ENCODE results near the gene CDH22. TPM values are rescaled to one million over a fixed set of nuclear protein-coding genes. Genes with fewer than 3 reads are reported as not detected.

The CDH22 gene
- total RNA-seq, 2 experiments from 2014 or later: not detected

DNA sequence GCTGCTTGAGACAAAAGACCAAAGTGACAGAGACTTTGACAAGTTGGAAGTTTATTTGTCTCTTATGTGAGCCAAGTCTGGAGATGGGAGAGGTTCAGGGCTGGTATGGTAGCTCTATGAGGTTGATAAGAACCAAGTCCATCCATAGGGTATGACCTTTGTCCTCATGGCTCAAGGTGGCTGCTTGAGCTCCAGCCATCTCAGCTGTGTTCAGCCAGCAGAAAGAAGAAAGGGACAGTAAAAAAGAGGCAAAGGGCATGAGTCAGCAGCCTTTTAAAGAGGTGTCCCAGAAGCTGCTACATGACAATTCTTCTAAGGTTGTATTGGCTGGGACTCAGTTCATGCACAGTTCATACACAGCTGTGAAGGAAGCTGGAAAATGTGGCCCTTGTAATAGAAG, 141.2 kb downstream of the CDH22 start:
- H3K36me3 Mint-ChIP-seq (ENCODE audit: low read depth): no peaks in the 10 kb centered on the region
- intact Hi-C loops (cut with DNase I, micrococcal nuclease): no loop called here
- H3K9me3 Mint-ChIP-seq (ENCODE audit: low read depth): no peaks in the 10 kb centered on the region
- ATAC-seq: no peak
- H3K4me3 Mint-ChIP-seq: no peak overlapping the region
- no peak for DNase-seq
- ChIA-PET CTCF (interaction anchor here (0.8 to 2.7 kb wide), 3 partner anchors 8 to 145 kb away, joined by 4 to 11 read pairs (median 4); no protein-coding TSS in a partner anchor), POLR2A (no interaction called here)
- peaks cover 22% of the 10 kb centered on the region for H3K27me3 Mint-ChIP-seq
- no peaks in the 10 kb centered on the region for H3K4me1 Mint-ChIP-seq
- H3K27ac Mint-ChIP-seq: no peak overlapping the region

DNA sequence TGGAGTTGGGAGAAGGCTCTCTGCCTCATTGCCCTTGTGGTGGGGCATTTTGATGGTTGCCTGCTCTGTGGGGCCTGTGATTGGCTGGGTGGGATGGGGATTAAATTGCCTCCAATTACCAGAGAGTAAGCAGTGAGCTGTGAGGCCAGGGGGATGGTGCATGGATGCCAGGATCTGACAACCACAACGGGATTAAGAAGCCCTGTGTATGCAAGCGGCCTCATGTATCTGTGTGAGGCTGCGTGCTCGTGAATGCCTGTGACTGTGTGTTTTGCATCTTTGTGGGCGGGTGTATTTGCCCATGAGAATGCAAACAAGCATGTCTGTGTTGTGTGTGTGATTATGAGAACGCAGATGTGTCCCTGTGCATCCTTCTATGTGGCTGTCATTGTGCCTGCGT, 144.0 kb downstream of the CDH22 start:
- Mint-ChIP-seq H3K27me3 (peaks cover 15% of the 10 kb centered on the region), H3K36me3 (ENCODE audit: low read depth) (no peaks in the 10 kb centered on the region), H3K27ac (no peak overlapping the region), H3K4me3 (no peak overlapping the region), H3K9me3 (ENCODE audit: low read depth) (no peaks in the 10 kb centered on the region), H3K4me1 (no peaks in the 10 kb centered on the region)
- DNase-seq: no peak
- CTCF ChIA-PET: no interaction called here
- intact Hi-C loops (cut with DNase I, micrococcal nuclease): no loop called here
- POLR2A ChIA-PET: no interaction called here
- ATAC-seq: no peak

DNA sequence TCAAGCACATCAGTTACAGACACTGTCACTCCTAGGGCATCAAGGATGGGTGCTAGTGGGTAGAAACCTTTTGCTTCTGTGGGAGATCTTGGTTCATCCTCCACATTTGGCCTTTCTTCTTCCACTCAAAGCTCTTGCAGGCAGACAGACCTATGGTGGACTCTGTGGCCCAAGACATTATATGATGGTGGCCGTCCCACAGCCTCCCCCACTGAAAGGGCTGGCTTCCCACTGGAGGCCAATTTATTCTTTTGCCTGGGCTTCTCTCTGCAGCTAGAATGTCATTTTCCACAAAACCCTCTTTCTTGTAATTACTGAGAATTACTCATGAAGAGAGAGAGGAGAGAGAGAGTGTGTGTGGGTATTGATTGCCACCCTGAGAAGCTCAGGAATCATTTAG, 146.4 kb downstream of the CDH22 start:
- intact Hi-C loops (cut with DNase I, micrococcal nuclease): no loop called here
- peaks cover 10% of the 10 kb centered on the region for H3K27me3 Mint-ChIP-seq
- H3K27ac Mint-ChIP-seq: no peak overlapping the region
- POLR2A ChIA-PET: no interaction called here
- no peaks in the 10 kb centered on the region for H3K36me3 Mint-ChIP-seq (ENCODE audit: low read depth)
- CTCF ChIA-PET: interaction anchor here (0.8 to 1.6 kb wide), 2 partner anchors 10 to 13 kb away, joined by 5 to 7 read pairs; no protein-coding TSS in a partner anchor
- no peaks in the 10 kb centered on the region for H3K9me3 Mint-ChIP-seq (ENCODE audit: low read depth)
- DNase-seq (no peak), ATAC-seq (no peak)
- no peaks in the 10 kb centered on the region for H3K4me1 Mint-ChIP-seq
- H3K4me3 Mint-ChIP-seq: no peak overlapping the region

DNA sequence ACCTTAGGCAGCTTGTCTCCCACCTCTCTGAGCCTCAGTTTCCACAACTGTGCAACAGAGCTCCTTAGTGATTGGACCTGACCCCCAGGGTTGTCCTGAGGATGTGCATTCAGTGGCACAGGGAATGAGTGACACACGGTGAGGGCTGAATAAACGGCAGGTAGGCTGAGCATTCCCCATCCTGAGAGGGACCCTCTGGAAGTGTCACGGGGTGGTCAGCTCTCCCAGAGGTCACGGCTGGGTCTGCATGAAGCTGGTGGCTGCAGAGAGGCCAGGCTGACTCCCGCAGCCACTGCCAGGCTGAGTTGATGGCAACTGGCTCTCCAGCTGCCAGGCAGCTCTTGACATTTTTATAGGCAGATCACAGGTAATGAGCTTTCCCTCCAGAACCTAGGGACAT, 147.6 kb downstream of the CDH22 start:
- CTCF ChIA-PET: no interaction called here
- POLR2A ChIA-PET: no interaction called here
- Mint-ChIP-seq H3K4me3 (no peak overlapping the region), H3K36me3 (ENCODE audit: low read depth) (no peaks in the 10 kb centered on the region), H3K27me3 (peaks cover 10% of the 10 kb centered on the region), H3K9me3 (ENCODE audit: low read depth) (no peaks in the 10 kb centered on the region), H3K4me1 (no peaks in the 10 kb centered on the region), H3K27ac (no peak overlapping the region)
- ATAC-seq (no peak), DNase-seq (no peak)
- intact Hi-C loops (cut with DNase I, micrococcal nuclease): no loop called here

DNA sequence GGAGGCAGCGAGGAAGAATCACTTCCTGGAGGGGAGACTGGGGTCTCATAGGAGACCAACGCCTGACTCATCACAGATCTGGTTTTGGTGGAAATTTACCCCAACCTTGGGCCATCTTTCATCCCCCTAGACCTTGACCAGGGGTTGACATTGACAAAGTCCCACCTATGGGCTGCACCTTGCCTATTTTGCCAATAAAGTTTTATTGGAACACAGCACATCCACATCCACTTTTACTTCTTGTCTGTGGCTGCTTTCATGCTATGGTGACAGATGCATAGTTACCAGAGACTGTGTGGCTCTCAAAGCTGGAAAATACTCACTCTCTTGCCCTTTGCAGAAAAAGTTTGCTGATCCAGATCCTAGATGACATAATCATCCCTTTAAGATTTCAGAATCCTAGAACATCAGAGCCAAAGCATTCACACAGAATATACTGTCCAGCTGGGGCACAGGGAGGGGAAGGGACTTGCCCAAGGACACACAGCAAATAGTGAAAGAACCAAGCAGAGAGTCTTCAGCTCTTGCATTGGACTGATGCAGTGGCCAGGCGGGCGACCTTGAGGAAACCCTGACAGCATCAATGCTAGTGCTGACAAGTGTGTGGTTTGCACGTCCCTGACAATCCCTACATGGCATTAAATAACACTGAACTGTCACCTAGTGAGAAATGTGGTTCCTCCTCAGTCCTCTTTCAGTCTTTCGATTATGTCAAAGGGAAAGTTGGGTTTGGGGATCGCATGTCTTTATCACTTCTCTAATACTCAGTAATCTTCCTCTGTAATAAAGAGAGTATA, 149.0 kb downstream of the CDH22 start:
- no peaks in the 10 kb centered on the region for H3K9me3 Mint-ChIP-seq (ENCODE audit: low read depth)
- intact Hi-C loops (cut with DNase I, micrococcal nuclease): no loop called here
- no peak overlapping the region for H3K4me3 Mint-ChIP-seq
- H3K27me3 Mint-ChIP-seq: peaks cover 6% of the 10 kb centered on the region
- ATAC-seq (peak; percentile 26), DNase-seq (no peak)
- no peak overlapping the region for H3K27ac Mint-ChIP-seq
- POLR2A ChIA-PET: no interaction called here
- H3K36me3 Mint-ChIP-seq (ENCODE audit: low read depth): no peaks in the 10 kb centered on the region
- CTCF ChIA-PET: interaction anchor here (1.5 kb wide), 1 partner anchor 9 kb away, joined by 3 read pairs; no protein-coding TSS in a partner anchor
- H3K4me1 Mint-ChIP-seq: no peaks in the 10 kb centered on the region

DNA sequence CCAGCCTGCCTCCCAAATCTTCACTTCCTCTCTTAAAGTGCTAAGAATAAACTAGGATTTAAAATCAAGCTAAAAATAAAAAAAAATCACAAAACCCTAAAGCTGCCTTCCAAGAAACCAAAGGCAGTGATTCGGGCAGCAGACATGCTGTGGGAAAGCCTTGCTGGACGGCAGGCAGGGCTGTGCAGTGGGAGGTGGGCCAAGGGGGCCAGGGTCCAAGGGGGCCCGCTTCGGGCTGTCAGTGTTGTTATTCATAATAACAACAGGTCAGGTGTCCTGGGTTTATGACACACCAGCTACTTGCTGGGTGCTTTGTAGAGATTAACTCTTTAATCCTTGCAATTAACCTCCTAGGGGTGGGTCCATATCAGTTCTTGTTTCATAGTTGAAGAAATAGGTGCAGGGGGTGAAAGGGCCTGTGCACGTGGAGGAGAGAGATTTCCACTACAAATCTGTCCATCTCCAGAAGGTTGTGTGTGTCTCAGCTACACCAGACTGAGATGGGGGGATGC, 149.8 kb downstream of the CDH22 start:
- intact Hi-C loops (cut with DNase I, micrococcal nuclease): no loop called here
- H3K27ac Mint-ChIP-seq: no peak overlapping the region
- H3K4me1 Mint-ChIP-seq: no peaks in the 10 kb centered on the region
- H3K9me3 Mint-ChIP-seq (ENCODE audit: low read depth): no peaks in the 10 kb centered on the region
- no peak overlapping the region for H3K4me3 Mint-ChIP-seq
- H3K27me3 Mint-ChIP-seq: peaks cover 4% of the 10 kb centered on the region
- H3K36me3 Mint-ChIP-seq (ENCODE audit: low read depth): no peaks in the 10 kb centered on the region
- CTCF ChIA-PET: interaction anchor here (1.0 to 1.5 kb wide), 2 partner anchors 9 to 15 kb away, joined by 3 read pairs; no protein-coding TSS in a partner anchor
- DNase-seq (no peak), ATAC-seq (no peak)
- POLR2A ChIA-PET: no interaction called here

DNA sequence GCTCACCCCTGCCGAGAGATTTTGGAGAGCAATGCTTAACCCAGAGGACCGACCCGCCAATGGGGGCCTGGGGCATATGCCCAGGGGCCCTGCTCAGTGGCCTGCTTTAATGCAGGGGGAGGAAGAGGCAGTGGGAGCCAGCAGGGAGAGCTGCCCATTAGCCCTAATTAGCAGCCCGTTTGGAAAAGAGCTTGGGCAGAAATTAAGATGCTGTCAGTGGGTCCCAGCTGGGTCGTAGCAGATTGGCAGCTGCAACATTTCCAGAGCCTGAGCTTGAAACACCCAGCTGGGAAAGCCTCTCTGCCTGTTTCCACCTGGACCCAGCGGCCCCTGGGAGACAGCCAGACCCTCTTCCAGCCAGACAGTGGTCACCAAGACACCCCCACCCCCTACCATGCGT, 150.7 kb downstream of the CDH22 start:
- no peak overlapping the region for H3K4me3 Mint-ChIP-seq
- DNase-seq (no peak), ATAC-seq (no peak)
- intact Hi-C loops (cut with DNase I, micrococcal nuclease): no loop called here
- no peaks in the 10 kb centered on the region for H3K4me1 Mint-ChIP-seq
- no peaks in the 10 kb centered on the region for H3K9me3 Mint-ChIP-seq (ENCODE audit: low read depth)
- CTCF ChIA-PET: interaction anchor here (0.5 to 1.3 kb wide), 3 partner anchors 16 to 171 kb away, joined by 3 read pairs; no protein-coding TSS in a partner anchor
- POLR2A ChIA-PET: no interaction called here
- H3K27me3 Mint-ChIP-seq: peaks cover 2% of the 10 kb centered on the region
- no peaks in the 10 kb centered on the region for H3K36me3 Mint-ChIP-seq (ENCODE audit: low read depth)
- no peak overlapping the region for H3K27ac Mint-ChIP-seq

DNA sequence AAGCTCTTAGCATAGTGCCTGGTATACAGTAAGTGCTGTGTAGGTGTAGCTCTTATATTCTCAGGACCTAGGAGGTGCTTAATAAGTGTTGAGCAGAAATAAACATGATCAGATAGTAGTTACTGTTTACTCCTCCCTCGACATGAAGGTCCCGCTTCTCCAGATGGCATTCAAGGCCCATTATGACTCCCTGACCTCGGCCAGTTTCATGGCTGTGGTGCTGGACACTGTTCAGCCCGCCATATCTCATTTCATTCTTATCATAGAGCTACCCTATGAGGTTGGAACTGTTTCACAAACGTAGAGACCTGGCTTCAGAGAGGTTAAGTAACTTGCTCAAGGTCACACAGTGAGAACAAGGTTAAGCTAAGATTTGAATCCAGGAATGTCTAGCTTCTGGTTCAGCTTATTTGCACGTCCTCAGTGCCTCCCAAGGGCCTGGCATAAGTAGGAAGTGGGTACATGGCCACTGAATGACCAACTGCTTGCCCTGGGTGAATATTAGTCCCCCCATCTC, 151.2 kb downstream of the CDH22 start:
- H3K27me3 Mint-ChIP-seq: peaks cover 2% of the 10 kb centered on the region
- no peak overlapping the region for H3K27ac Mint-ChIP-seq
- intact Hi-C loops (cut with DNase I, micrococcal nuclease): no loop called here
- POLR2A ChIA-PET: no interaction called here
- no peaks in the 10 kb centered on the region for H3K36me3 Mint-ChIP-seq (ENCODE audit: low read depth)
- ATAC-seq (no peak), DNase-seq (no peak)
- H3K4me1 Mint-ChIP-seq: no peaks in the 10 kb centered on the region
- CTCF ChIA-PET: interaction anchor here (0.5 to 1.3 kb wide), 5 partner anchors 9 to 192 kb away, joined by 3 to 4 read pairs (median 3); no protein-coding TSS in a partner anchor
- no peaks in the 10 kb centered on the region for H3K9me3 Mint-ChIP-seq (ENCODE audit: low read depth)
- no peak overlapping the region for H3K4me3 Mint-ChIP-seq

DNA sequence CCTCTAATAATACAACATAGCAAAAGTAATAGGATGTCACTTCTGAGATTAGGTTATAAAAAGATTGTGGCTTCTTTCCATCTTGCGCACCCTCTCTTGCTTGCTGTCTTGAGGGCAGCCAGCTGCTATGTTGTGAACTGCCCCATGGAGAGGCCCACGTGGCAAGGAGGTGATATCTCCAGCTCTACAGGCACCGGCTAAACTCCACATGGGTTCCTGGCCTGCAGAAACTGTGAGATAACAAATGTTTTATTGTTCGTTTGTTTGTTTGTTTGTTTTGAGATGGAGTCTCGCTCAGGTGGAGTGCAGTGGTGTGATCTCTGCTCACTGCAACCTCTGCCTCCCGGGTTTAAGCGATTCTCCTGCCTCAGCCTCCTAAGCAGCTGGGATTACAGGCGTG, 152.2 kb downstream of the CDH22 start:
- POLR2A ChIA-PET: no interaction called here

DNA sequence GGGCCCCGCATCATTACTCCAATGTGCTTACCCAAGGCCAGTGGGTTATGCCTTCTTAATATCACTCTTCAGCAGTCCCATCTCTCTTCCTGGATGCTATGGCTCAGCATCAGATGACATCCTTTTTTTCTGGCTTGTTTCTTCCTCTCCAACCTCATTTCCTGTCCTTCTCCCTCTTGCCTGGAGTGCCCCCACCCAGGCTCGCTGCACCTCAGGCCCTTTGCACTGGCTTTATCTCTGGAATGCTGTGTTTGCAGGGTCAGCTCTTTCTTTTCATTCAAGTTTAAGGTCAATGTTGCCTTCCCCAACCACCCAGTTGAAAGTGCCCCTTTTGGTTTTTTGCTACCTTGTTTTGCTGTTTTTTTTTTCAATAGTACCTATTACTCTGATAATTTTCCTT, 153.5 kb downstream of the CDH22 start:
- H3K4me1 Mint-ChIP-seq: no peaks in the 10 kb centered on the region
- H3K4me3 Mint-ChIP-seq: no peak overlapping the region
- ChIA-PET CTCF (no interaction called here), POLR2A (interaction anchor here (0.6 to 0.7 kb wide), 2 partner anchors 11 to 165 kb away, joined by 6 to 7 read pairs; no protein-coding TSS in a partner anchor)
- DNase-seq (no peak), ATAC-seq (no peak)
- intact Hi-C loops (cut with DNase I, micrococcal nuclease): no loop called here
- H3K9me3 Mint-ChIP-seq (ENCODE audit: low read depth): no peaks in the 10 kb centered on the region
- H3K27ac Mint-ChIP-seq: no peak overlapping the region
- H3K27me3 Mint-ChIP-seq: peaks cover 2% of the 10 kb centered on the region
- no peaks in the 10 kb centered on the region for H3K36me3 Mint-ChIP-seq (ENCODE audit: low read depth)

More for the DNA sequence above, 152.2 kb downstream of the CDH22 start:
- no peak overlapping the region for H3K4me3 Mint-ChIP-seq
- intact Hi-C loops (cut with DNase I, micrococcal nuclease): no loop called here
- peaks cover 2% of the 10 kb centered on the region for H3K27me3 Mint-ChIP-seq
- no peaks in the 10 kb centered on the region for H3K36me3 Mint-ChIP-seq (ENCODE audit: low read depth)
- H3K27ac Mint-ChIP-seq: no peak overlapping the region
- no peak for DNase-seq
- no peaks in the 10 kb centered on the region for H3K4me1 Mint-ChIP-seq
- H3K9me3 Mint-ChIP-seq (ENCODE audit: low read depth): no peaks in the 10 kb centered on the region
- CTCF ChIA-PET: interaction anchor here (0.6 kb wide), 1 partner anchor 21 kb away, joined by 3 read pairs; no protein-coding TSS in a partner anchor
- ATAC-seq: no peak

DNA sequence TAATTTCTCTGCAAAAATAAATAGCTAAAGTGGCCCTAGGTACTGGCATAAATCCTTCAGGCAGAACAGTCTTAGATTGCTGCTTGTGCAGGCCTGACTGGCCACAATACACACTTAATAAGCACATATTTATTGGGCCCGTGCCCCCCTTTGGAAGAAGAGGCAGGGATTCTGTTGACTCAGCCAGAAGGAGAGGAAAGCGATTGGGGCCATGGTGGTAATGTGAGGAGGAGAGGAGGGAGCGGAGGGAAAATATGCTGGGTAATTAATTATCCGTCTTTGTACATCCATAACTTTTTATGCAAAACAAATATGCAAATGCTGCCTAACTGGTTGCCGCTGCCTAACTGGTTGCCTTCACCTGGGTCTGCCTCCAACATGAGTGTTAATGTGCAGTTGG, 154.0 kb downstream of the CDH22 start:
- H3K36me3 Mint-ChIP-seq (ENCODE audit: low read depth): no peaks in the 10 kb centered on the region
- H3K4me1 Mint-ChIP-seq: no peaks in the 10 kb centered on the region
- ChIA-PET CTCF (interaction anchor here (0.7 kb wide), 1 partner anchor 24 kb away, joined by 4 read pairs; no protein-coding TSS in a partner anchor), POLR2A (interaction anchor here (0.6 to 0.7 kb wide), 2 partner anchors 10 to 165 kb away, joined by 6 to 7 read pairs; no protein-coding TSS in a partner anchor)
- peaks cover 2% of the 10 kb centered on the region for H3K27me3 Mint-ChIP-seq
- ATAC-seq: no peak
- no peak overlapping the region for H3K4me3 Mint-ChIP-seq
- intact Hi-C loops (cut with DNase I, micrococcal nuclease): no loop called here
- no peak for DNase-seq
- H3K9me3 Mint-ChIP-seq (ENCODE audit: low read depth): no peaks in the 10 kb centered on the region
- H3K27ac Mint-ChIP-seq: no peak overlapping the region

Measured in activated CD4-positive, alpha-beta T cell treated with anti-CD3 and anti-CD28 coated beads for 36 hours (primary cell).